Glutamatergic neuron (in vitro differentiated cells): ENCODE data around the gene GABRG3. TPM values are rescaled to one million over a fixed set of nuclear protein-coding genes. Genes with fewer than 3 reads are reported as not detected.

ENCODE experiments used
- DNase-seq: peaks from one replicate; pipeline ENCODE4 v3.0.0; 2022
- H3K27ac Mint-ChIP-seq: one replicate; pipeline ENCODE4 v1.8.0; 2020; ENCODE audit warnings: mild to moderate bottlenecking, mixed read lengths, inconsistent platforms; ENCODE audit not compliant: unreplicated experiment
- H3K27me3 Mint-ChIP-seq: one replicate; pipeline ENCODE4 v1.8.0; 2020; ENCODE audit warnings: mild to moderate bottlenecking, moderate library complexity, mixed read lengths, inconsistent platforms; ENCODE audit not compliant: unreplicated experiment
- H3K36me3 Mint-ChIP-seq: one replicate; pipeline ENCODE4 v1.8.0; 2020; ENCODE audit warnings: mild to moderate bottlenecking, mixed read lengths, inconsistent platforms; ENCODE audit not compliant: unreplicated experiment
- H3K4me1 Mint-ChIP-seq: one replicate; pipeline ENCODE4 v1.8.0; 2020; ENCODE audit warnings: mild to moderate bottlenecking, low read depth, mixed read lengths, inconsistent platforms; ENCODE audit not compliant: unreplicated experiment
- H3K4me3 Mint-ChIP-seq: one replicate; pipeline ENCODE4 v1.8.0; 2020; ENCODE audit warnings: mild to moderate bottlenecking, mixed read lengths, inconsistent platforms; ENCODE audit not compliant: unreplicated experiment
- H3K9me3 Mint-ChIP-seq: one replicate; pipeline ENCODE4 v1.8.0; 2020; ENCODE audit warnings: mild to moderate bottlenecking, moderate library complexity, mixed read lengths, inconsistent platforms; ENCODE audit not compliant: unreplicated experiment
- total RNA-seq: library from RNA; stranded (reverse); fragmentation: NEBNext Ultra II Directional; extraction: Animal tissue kit (Norgen Biotek cat#: 25700); gene quantifications from one replicate; pipeline ENCODE4 v1.2.1, GENCODE V29; 2021; ENCODE audit not compliant: unreplicated experiment
- TF ChIP-seq, protein P1 (sequence below): fragments of 200-600 bp; sonication (generic); IDR thresholded peaks from one replicate; pipeline ENCODE4 v1.5.0; 2021; ENCODE audit not compliant: partially characterized antibody, unreplicated experiment

The GABRG3 gene
- total RNA-seq, 1 donor from 2014 or later = 1.3 TPM

GRCh38 chr15:27089233-27089586 is 118.2 kb downstream of the GABRG3 start:
- Mint-ChIP-seq H3K4me3 (no peak overlapping the region), H3K36me3 (peaks cover 5% of the 10 kb centered on the region), H3K27me3 (no peaks in the 10 kb centered on the region), H3K27ac (no peak overlapping the region), H3K9me3 (peaks cover 7% of the 10 kb centered on the region), H3K4me1 (peaks cover 12% of the 10 kb centered on the region)
- no peak for DNase-seq
- TF ChIP-seq, protein P1, sequence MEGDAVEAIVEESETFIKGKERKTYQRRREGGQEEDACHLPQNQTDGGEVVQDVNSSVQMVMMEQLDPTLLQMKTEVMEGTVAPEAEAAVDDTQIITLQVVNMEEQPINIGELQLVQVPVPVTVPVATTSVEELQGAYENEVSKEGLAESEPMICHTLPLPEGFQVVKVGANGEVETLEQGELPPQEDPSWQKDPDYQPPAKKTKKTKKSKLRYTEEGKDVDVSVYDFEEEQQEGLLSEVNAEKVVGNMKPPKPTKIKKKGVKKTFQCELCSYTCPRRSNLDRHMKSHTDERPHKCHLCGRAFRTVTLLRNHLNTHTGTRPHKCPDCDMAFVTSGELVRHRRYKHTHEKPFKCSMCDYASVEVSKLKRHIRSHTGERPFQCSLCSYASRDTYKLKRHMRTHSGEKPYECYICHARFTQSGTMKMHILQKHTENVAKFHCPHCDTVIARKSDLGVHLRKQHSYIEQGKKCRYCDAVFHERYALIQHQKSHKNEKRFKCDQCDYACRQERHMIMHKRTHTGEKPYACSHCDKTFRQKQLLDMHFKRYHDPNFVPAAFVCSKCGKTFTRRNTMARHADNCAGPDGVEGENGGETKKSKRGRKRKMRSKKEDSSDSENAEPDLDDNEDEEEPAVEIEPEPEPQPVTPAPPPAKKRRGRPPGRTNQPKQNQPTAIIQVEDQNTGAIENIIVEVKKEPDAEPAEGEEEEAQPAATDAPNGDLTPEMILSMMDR = no peak

- DNase-seq = no peak
- TF ChIP-seq, protein P1 = no peak
- no peak overlapping the region for H3K4me3 Mint-ChIP-seq
- H3K27ac Mint-ChIP-seq = no peak overlapping the region
- H3K4me1 Mint-ChIP-seq = peaks cover 12% of the 10 kb centered on the region
- peaks cover 7% of the 10 kb centered on the region for H3K9me3 Mint-ChIP-seq
- H3K27me3 Mint-ChIP-seq = no peaks in the 10 kb centered on the region
- H3K36me3 Mint-ChIP-seq = peaks cover 5% of the 10 kb centered on the region
Observed at GRCh38 chr15:27089676-27090075, 118.7 kb downstream of the GABRG3 start.

DNA sequence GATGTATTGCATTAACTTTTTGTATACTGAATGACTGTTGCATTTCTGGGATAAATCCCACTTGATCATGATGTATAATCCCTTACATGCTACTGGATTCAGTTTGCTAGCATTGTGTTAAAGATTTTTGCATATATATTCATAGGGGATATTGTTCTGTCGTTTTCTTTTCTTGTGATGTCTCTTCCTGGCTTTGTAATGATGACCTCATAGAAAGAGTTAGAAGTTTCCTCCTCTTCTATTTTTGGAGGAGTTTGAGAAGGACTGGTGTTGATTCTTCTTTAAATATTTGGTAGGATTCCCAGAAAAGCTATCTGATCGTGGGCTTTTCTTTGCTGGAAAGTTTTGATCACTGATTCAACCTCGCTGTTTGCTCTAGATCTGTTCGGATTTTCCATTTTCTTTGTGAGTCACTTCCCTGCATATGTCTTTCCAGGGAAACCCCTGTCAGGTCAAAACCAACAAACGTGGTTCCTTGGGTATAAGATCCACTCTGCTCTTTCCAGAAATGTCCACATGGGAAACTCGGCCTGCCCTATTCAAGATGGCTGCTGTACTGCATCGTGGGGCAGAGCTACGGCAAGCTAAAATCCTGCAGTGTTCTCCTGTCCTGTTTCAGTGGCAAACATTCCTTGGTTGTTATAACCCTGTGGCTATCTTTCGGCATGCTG is 120.4 kb downstream of the GABRG3 start:
- Mint-ChIP-seq H3K4me3 (no peak overlapping the region), H3K27me3 (no peaks in the 10 kb centered on the region), H3K36me3 (peaks cover 5% of the 10 kb centered on the region), H3K9me3 (peaks cover 7% of the 10 kb centered on the region), H3K4me1 (peaks cover 9% of the 10 kb centered on the region), H3K27ac (no peak overlapping the region)
- no peak for DNase-seq
- TF ChIP-seq, protein P1 = no peak

DNA sequence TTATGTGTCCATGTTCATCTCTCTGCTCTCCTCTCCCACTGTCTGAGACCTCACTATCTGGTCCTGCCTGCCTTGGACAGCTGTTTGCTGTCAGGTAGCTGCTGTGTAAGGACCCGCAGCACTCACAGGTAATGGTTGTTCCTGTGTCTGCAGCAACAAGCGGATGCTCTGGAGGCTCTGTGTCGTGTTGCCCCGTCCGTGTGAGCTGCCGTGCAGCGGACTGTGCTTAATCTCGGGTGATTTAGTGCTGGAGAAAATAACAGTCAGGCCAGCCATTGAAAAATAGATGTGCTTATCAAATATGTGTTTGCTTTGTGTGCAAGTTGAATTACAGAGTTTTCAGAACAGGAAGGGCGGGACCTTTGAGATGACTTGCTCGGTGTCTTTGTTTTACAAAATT is 121.4 kb downstream of the GABRG3 start:
- H3K9me3 Mint-ChIP-seq = peaks cover 7% of the 10 kb centered on the region
- H3K27me3 Mint-ChIP-seq = no peaks in the 10 kb centered on the region
- no peak for DNase-seq
- H3K36me3 Mint-ChIP-seq = peaks cover 5% of the 10 kb centered on the region
- H3K27ac Mint-ChIP-seq = no peak overlapping the region
- peaks cover 7% of the 10 kb centered on the region for H3K4me1 Mint-ChIP-seq
- TF ChIP-seq, protein P1 = no peak
- H3K4me3 Mint-ChIP-seq = no peak overlapping the region

- DNase-seq = no peak
- no peak overlapping the region for H3K27ac Mint-ChIP-seq
- H3K9me3 Mint-ChIP-seq = peaks cover 7% of the 10 kb centered on the region
- H3K27me3 Mint-ChIP-seq = no peaks in the 10 kb centered on the region
- no peak overlapping the region for H3K4me3 Mint-ChIP-seq
- TF ChIP-seq, protein P1 = no peak
- H3K36me3 Mint-ChIP-seq = peaks cover 5% of the 10 kb centered on the region
- H3K4me1 Mint-ChIP-seq = peaks cover 9% of the 10 kb centered on the region
Observed at GRCh38 chr15:27094235-27094634, 123.3 kb downstream of the GABRG3 start.
